Heart left ventricle (tissue), 16 donors: ENCODE results near the gene ARHGAP1. TPM values are rescaled to one million over a fixed set of nuclear protein-coding genes. Genes with fewer than 3 reads are reported as not detected.
A peak's percentile ranks its signal among the peaks of the same experiment; 100 is the strongest.
"Not testable (repeated sequence)": the region's sequence is repeated elsewhere in the genome, so short reads cannot be mapped to it uniquely, and the experiment has no call there.

Experiments used
- ATAC-seq, 4 donors: fragments of 200-7000 bp; cut with Tn5 transposase; one replicate each; pipeline ENCODE4 v1.9.1; 2020 to 2022; ENCODE audit warnings: moderate library complexity in 4 of 4, mild to moderate bottlenecking in 3 of 4, moderate number of reproducible peaks in 1 of 4
- DNase-seq, 5 donors: peaks; one replicate each; pipeline ENCODE4 v3.0.0-alpha.2; 2020
- H3K27ac ChIP-seq, 12 donors: fragments of 200-600 bp; sonication (generic) in 4 of 12; one replicate each; pipeline versions ENCODE4 v1.5.0 to v1.8.0; 2016 to 2022; ENCODE audit warnings: mild to moderate bottlenecking in 2 of 12
- H3K27me3 ChIP-seq, 9 donors: fragments of 200-600 bp; sonication (generic) in 2 of 9; one replicate each; pipeline versions ENCODE4 v1.5.1 to v1.8.0; 2016 to 2022; ENCODE audit warnings: mild to moderate bottlenecking in 3 of 9
- H3K36me3 ChIP-seq, 9 donors: fragments of 200-600 bp; sonication (generic) in 2 of 9; one replicate each; pipeline versions ENCODE4 v1.5.0 to v1.8.0; 2018 to 2022; ENCODE audit warnings: mild to moderate bottlenecking in 2 of 9
- H3K4me1 ChIP-seq, 12 donors: fragments of 200-600 bp; sonication (generic) in 4 of 12; one replicate each; pipeline versions ENCODE4 v1.5.0 to v1.8.0; 2016 to 2022; ENCODE audit warnings: mild to moderate bottlenecking in 3 of 12
- H3K4me3 ChIP-seq, 12 donors: fragments of 200-600 bp; sonication (generic) in 4 of 12; one replicate each; pipeline versions ENCODE4 v1.5.0 to v1.8.0; 2017 to 2022; ENCODE audit warnings: mild to moderate bottlenecking in 9 of 12, moderate library complexity in 4 of 12
- H3K9me3 ChIP-seq, 12 donors: fragments of 200-600 bp; sonication (generic) in 4 of 12; one replicate each; pipeline versions ENCODE4 v1.5.0 to v1.8.0; 2016 to 2022; ENCODE audit warnings: mild to moderate bottlenecking in 1 of 12
- POLR2A ChIP-seq, 2 donors: fragments of 450-650 bp; IDR thresholded peaks; one replicate each; pipeline ENCODE4 v1.6.1; 2017; ENCODE audit warnings: antibody characterized with exemption in 2 of 2, mild to moderate bottlenecking in 2 of 2, moderate library complexity in 2 of 2
- WGBS, 4 donors: extraction: QIAGEN DNeasy Blood & Tissue Kit in 2 of 4; methylation state at CpG; one replicate each; pipeline versions ENCODE4 v1.1.5 to v1.1.7; 2013 to 2018; 5-methylcytosine and 5-hydroxymethylcytosine counted together
- intact Hi-C, 10 donors: fragments of 100-400 bp; cut with DNase I; formaldehyde crosslinking; loops; one replicate each; pipeline versions ENCODE4 v1.11.1 to v1.14.2; 2022
- polyA plus RNA-seq, 2 donors: library from polyadenylated mRNA; stranded (reverse); fragments of 200-250 nt; gene quantifications; one replicate each; pipeline ENCODE4 v1.2.3, GENCODE V29; 2013
- total RNA-seq, 9 donors: library from RNA; depleted of rRNA in 2 of 9; stranded (reverse); fragments of >200 nt in 2 of 9; fragmentation: NEBNext Ultra II Directional in 3 of 9; extraction: Animal tissue kit (Norgen Biotek cat#: 25700) in 3 of 9; gene quantifications; one replicate each; pipeline versions ENCODE4 v1.1.0 to v1.2.4, GENCODE V29; 2016 to 2023
- TF ChIP-seq, protein P1 (sequence below), 12 donors: fragments of 200-600 bp; sonication (generic) in 4 of 12; IDR thresholded peaks; one replicate each; pipeline versions ENCODE4 v1.5.0 to v1.8.0; 2018 to 2022; ENCODE audit warnings: antibody characterized with exemption in 12 of 12, mild to moderate bottlenecking in 5 of 12
- donor health status: ischemic (EF 13 %, LVEDD 7.1; RV severe dilation, severe dysfunction).
- donor health status: healthy with polysubstance abuse.
- donor health status: DM: no; HTN: yes; CAD: no.
- donor health status: DM: no; HTN: no; CAD: no.
- donor health status: ischemic (EF 25% LVEDD 6.9; RV normal size, moderate dysfunction).
- donor health status: ischemic (EF 25% LVEDD 5.7; RV mildly dilated, moderate dysfunction).
- donor health status: healthy.
- donor health status: DM: yes; HTN: yes; CAD: no.
- donor health status: ischemic (EF 35%, LVEDD 5.7; RV mildly dilated, moderate dysfunction).
- donor health status: nonischemic (EF 11% LVEDD 7.7; RV severe dilation, severe dysfunction).
- donor health status: DM: yes; HTN: yes; CAD: no.
- donor health status: PGD.
- donor health status: ischemic (EF 29% LVEDD 5.4; RV normal size, mild dysfunction).
- donor health status: nonischemic (EF 23%, LVEDD 6.1; RV moderate dilation, normal function).

The ARHGAP1 gene
- total and polyA plus RNA-seq, 11 donors, result 38.8 to 309 (median 75.3) TPM

- H3K9me3 ChIP-seq, result no peaks in the 10 kb centered on the region
- WGBS, 4 donors, result 84 to 92% (median 85%) methylated on average over 4 to 7 of the region's 7 CpGs
- no peak for TF ChIP-seq POLR2A (IDR thresholded peaks at IDR 0.05)
- TF ChIP-seq, protein P1, sequence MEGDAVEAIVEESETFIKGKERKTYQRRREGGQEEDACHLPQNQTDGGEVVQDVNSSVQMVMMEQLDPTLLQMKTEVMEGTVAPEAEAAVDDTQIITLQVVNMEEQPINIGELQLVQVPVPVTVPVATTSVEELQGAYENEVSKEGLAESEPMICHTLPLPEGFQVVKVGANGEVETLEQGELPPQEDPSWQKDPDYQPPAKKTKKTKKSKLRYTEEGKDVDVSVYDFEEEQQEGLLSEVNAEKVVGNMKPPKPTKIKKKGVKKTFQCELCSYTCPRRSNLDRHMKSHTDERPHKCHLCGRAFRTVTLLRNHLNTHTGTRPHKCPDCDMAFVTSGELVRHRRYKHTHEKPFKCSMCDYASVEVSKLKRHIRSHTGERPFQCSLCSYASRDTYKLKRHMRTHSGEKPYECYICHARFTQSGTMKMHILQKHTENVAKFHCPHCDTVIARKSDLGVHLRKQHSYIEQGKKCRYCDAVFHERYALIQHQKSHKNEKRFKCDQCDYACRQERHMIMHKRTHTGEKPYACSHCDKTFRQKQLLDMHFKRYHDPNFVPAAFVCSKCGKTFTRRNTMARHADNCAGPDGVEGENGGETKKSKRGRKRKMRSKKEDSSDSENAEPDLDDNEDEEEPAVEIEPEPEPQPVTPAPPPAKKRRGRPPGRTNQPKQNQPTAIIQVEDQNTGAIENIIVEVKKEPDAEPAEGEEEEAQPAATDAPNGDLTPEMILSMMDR (IDR thresholded peaks at IDR 0.05), result no peak
- no peak within 1 kb of the TSS for H3K4me3 ChIP-seq
- H3K27me3 ChIP-seq, result no peaks in the 10 kb centered on the region
- DNase-seq (no peak), ATAC-seq (peak in 2 of 4 donors; percentile 21 to 31)
- intact Hi-C loops, result no loop called here
- H3K36me3 ChIP-seq, result no peaks in the 10 kb centered on the region
- H3K4me1 ChIP-seq, result no peaks in the 10 kb centered on the region
- H3K27ac ChIP-seq, result no peak within 1 kb of the TSS
Observed at GRCh38 chr11:46719048-46719542, 18.7 kb upstream of the ARHGAP1 start, which contains the start of gene F2. Gene F2, plus strand, starts transcription at chr11:46719213. Its CDS starts 23 bp downstream, at chr11:46719236.

DNA sequence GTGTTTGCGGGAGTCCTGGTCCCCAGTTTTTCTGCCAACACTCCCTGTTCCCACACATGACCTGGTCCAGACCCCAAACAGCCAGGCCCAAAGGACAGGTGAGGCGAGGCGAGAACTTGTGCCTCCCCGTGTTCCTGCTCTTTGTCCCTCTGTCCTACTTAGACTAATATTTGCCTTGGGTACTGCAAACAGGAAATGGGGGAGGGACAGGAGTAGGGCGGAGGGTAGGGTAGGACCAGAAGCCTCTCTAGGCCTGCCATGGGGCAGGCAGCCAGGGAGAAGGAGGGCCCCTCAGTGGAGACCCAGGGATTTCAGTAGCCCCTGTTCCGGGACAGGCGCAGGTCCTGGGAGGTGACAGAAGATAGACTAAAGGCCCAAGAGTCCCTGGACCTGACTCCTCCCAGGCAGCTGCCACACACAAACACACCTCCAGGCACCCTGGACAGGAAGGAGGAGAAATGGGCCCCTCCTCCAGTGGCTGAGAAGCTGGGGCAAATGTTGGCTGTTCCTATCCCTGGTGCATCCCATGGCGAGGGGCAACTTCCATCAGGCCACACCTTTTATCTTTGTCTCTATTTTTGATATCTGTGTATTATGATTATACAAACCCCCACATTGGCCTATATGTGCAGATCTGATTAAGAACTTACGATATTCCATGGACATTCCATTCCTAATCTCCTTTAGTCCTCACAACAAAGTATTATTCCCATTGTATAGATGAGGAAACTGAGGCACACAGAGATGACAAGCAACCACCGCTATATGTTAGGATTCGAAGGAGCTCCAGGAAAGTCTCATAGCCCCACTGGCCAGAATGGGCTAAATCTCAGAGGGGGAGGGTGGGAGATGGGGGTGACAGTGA, 18.0 kb upstream of the ARHGAP1 start:
- DNase-seq (no peak), ATAC-seq (peak in 2 of 4 donors; percentile 18 to 19)
- H3K9me3 ChIP-seq, result no peaks in the 10 kb centered on the region
- TF ChIP-seq POLR2A (IDR thresholded peaks at IDR 0.05), result no peak
- TF ChIP-seq, protein P1 (IDR thresholded peaks at IDR 0.05), result no peak
- no peaks in the 10 kb centered on the region for H3K27me3 ChIP-seq
- WGBS, 4 donors, result 85 to 92% (median 87%) methylated on average over 11 of the region's 11 CpGs
- intact Hi-C loops, result no loop called here
- no peak overlapping the region for H3K4me3 ChIP-seq
- H3K27ac ChIP-seq, result no peak overlapping the region
- H3K36me3 ChIP-seq, result no peaks in the 10 kb centered on the region
- H3K4me1 ChIP-seq, result no peaks in the 10 kb centered on the region

GRCh38 chr11:46717825-46718154, 17.4 kb upstream of the ARHGAP1 start:
- H3K27ac ChIP-seq, H3K4me3 ChIP-seq, intact Hi-C loops, H3K4me1 ChIP-seq, DNase-seq, H3K9me3 ChIP-seq, ATAC-seq, H3K36me3 ChIP-seq, H3K27me3 ChIP-seq: not testable (repeated sequence)
- WGBS, 4 donors, result 92 to 97% (median 96%) methylated on average over 2 of the region's 2 CpGs

DNA sequence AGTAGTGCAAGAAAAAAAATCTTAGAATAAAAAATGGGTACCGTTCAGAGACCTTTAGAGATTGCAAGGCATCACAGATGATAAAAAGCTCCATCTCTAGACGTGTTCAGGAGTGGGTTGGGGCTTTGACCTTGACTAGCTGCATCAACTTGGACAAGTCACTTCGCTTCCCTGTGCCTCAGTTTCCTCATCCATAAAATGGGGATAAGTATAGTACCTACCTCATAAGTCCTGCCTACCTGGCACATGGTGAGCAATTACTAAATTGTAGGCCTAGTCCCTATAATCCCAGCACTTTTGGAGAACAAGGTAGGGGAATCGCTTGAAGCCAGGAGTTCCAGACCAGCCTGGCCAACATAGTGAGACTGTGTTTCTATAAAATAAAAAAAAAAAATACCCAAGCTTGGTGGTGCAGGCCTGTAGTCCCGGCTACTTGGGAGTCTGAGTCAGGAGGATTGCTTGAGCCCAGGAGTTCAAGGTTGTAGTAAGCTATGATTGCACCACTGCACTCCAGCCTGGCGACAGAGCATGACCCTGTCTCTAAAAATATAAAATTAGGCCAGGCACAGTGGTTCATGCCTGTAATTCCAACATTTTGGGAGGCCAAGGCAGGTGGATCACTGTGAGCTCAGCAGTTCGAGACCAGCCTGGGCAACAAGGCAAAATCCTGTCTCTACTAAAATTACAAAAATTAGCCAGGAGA, 12.6 kb upstream of the ARHGAP1 start:
- H3K27ac ChIP-seq, result peak overlapping the region in 8 of 12 donors; percentile 26 to 99 (median 90)
- H3K27me3 ChIP-seq, result no peaks in the 10 kb centered on the region
- 87 to 94% (median 91%) methylated on average over 7 of the region's 7 CpGs for WGBS, 4 donors
- ATAC-seq (no peak), DNase-seq (no peak)
- peaks cover 0 to 29% (median 16%) of the 10 kb centered on the region in 12 donors for H3K4me1 ChIP-seq
- TF ChIP-seq, protein P1 (IDR thresholded peaks at IDR 0.05), result no peak
- TF ChIP-seq POLR2A (IDR thresholded peaks at IDR 0.05), result no peak
- H3K4me3 ChIP-seq, result no peak overlapping the region
- no peaks in the 10 kb centered on the region for H3K9me3 ChIP-seq
- H3K36me3 ChIP-seq, result peaks cover 0 to 4% (median 0%) of the 10 kb centered on the region in 9 donors
- intact Hi-C loops, result no loop called here
